ENCODE results near the gene TAF9B. TPM values are rescaled to one million over a fixed set of nuclear protein-coding genes. Genes with fewer than 3 reads are reported as not detected.

Gene TAF9B
- total RNA-seq, 1 experiment from 2014 or later, result 31.0 TPM

DNA sequence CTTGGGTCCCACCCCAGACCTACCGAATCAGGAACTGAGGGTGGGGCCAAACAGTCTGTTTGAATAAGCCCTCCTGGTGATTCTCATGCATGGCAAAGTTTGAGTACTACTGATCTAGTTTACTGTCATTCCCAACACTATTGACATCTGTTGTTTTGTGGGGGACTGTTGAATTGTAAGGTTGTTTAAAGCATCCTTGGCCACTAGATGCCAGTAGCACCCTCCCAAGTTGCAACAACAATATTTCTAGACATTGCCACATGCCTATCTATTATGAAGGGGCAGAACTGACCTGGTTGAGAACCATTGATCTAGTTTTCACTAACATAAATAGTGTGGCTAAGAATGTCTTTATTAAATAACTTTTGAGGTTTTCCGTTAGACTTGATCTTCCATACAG lies 15.1 kb downstream of the TAF9B start:
- Histone ChIP-seq H3K4me3 (no peak overlapping the region), H3K27me3 (no peaks in the 10 kb centered on the region), H3K36me3 (peaks cover 65% of the 10 kb centered on the region), H3K9me3 (no peaks in the 10 kb centered on the region)
- DNase-seq, result no peak

DNA sequence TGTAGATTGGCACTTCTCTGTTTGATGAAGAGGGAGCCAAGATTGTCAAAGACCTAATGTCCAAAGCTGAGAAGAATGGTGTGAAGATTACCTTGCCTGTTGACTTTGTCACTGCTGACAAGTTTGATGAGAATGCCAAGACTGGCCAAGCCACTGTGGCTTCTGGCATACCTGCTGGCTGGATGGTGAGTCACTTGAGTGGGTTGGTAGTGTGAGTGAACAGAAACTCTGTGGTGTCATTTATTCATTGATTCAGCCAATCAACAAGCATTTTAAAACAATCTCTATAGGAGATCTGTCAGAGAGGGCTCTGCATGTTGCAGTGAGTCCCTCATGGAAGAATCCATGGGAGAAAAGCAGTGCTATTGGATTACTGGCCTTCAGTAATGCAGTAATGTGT lies 16.3 kb downstream of the TAF9B start:
- Histone ChIP-seq H3K36me3 (peaks cover 64% of the 10 kb centered on the region), H3K9me3 (no peaks in the 10 kb centered on the region), H3K4me3 (no peak overlapping the region), H3K27me3 (no peaks in the 10 kb centered on the region)
- DNase-seq, result peak; percentile 46

GRCh38 chrX:78119521-78120227 lies 19.8 kb downstream of the TAF9B start:
- H3K27me3 ChIP-seq, result no peaks in the 10 kb centered on the region
- H3K36me3 ChIP-seq, result peaks cover 59% of the 10 kb centered on the region
- DNase-seq, result no peak
- no peaks in the 10 kb centered on the region for H3K9me3 ChIP-seq
- no peak overlapping the region for H3K4me3 ChIP-seq

DNA sequence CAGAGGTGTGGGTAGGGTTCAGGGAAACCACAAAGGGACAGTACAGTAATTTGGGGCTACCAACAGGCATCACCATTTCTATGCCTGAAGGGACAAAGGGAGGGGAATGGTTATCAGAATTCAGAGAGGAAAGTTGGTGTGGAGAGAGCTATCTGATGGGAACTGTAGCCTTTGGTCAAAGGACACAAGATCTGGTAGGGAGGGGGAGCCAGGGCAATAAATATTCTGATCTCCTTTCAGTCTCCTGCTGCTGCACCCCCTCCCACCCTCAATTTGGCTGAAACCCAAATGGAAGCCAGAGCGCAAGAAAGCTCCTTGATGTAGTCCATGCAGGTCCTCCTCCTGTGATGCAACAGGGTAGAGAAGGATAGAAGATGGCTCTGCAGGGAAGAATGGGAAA lies 20.8 kb downstream of the TAF9B start:
- Histone ChIP-seq H3K27me3 (no peaks in the 10 kb centered on the region), H3K4me3 (no peak overlapping the region), H3K36me3 (peaks cover 59% of the 10 kb centered on the region), H3K9me3 (no peaks in the 10 kb centered on the region)
- no peak for DNase-seq

DNA sequence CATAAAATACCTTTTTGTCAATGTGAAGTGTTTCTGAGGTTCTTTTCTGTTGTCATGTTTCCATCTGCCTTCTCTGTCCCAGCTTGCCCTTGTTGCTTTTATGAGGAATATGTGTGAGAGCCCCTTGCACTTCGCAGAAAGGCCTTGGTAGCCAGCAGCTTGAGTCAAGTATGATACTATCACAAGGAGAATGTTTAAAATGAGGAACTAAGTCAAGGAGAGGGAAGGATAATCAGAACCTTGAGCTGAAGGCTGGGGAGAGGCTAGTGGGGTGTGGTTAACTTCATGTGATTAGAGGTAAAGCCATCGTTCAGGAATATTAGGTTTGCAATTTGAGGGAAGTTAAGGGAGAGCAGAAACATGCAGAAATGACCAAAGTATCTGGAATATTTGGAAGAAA lies 22.7 kb downstream of the TAF9B start:
- Histone ChIP-seq H3K27me3 (no peaks in the 10 kb centered on the region), H3K4me3 (no peak overlapping the region), H3K36me3 (peaks cover 66% of the 10 kb centered on the region), H3K9me3 (no peaks in the 10 kb centered on the region)
- DNase-seq, result no peak

GRCh38 chrX:78116365-78116764 lies 23.1 kb downstream of the TAF9B start:
- peaks cover 66% of the 10 kb centered on the region for H3K36me3 ChIP-seq
- no peaks in the 10 kb centered on the region for H3K27me3 ChIP-seq
- no peak overlapping the region for H3K4me3 ChIP-seq
- DNase-seq, result no peak
- no peaks in the 10 kb centered on the region for H3K9me3 ChIP-seq

DNA sequence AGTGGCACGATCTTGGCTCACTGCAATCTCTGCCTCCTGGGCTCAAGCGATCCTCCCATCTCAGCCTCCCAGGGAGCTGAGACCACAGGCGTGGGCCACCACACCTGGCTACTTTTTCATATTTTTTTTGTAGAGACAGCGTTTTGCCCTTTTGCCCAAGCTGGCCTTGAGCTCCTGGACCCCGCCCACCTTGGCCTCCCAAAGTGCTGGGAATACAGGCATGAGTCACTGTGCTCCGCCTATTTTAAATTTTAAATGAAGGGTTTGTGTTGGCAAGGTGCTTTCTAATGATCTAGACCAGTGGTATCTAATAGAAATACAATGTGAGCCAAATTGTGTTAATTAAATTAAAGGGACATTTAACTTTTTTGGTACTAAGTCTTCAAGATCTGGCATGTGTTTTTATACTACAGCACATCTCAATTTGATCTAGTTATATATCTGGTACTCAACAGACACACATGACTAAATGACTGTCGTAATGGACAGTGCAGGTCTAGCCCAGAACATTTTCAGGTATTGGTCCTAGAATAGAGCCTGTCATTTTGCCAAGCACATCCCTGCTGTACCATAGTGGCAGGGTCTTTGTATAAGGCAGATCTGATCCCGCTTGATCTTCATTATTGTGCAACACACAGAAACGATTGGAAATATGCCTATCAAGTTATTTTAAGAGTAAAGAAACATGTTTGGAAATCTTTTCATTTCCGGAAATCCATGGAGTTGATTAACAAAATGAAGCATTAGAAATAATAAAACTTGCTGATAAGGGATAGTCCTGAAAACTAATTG lies 28.1 kb downstream of the TAF9B start:
- DNase-seq, result peak; percentile 15
- Histone ChIP-seq H3K27me3 (no peaks in the 10 kb centered on the region), H3K36me3 (peaks cover 52% of the 10 kb centered on the region), H3K9me3 (no peaks in the 10 kb centered on the region), H3K4me3 (no peak overlapping the region)

DNA sequence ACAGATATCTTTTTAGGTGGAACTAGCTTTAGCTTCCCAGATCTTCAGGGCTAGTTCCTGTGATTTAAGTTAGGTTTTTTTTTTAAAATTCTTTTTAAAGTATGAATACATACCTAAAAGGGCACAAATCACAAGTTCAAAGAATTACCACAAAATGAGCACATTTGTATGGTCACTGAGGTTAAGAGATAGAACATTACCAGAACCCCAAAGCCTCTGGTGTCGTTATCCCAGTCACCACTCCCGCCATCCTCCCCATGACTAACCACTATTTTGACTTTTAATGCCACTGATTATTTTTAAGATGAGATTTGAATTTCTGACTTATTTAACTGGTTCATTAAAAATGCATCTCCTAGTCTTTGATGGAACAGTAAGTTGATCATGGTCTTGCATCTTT lies 30.0 kb downstream of the TAF9B start:
- H3K9me3 ChIP-seq, result no peaks in the 10 kb centered on the region
- H3K4me3 ChIP-seq, result no peak overlapping the region
- H3K27me3 ChIP-seq, result no peaks in the 10 kb centered on the region
- no peak for DNase-seq
- H3K36me3 ChIP-seq, result peaks cover 55% of the 10 kb centered on the region

- DNase-seq, result no peak
- peaks cover 26% of the 10 kb centered on the region for H3K36me3 ChIP-seq
- no peaks in the 10 kb centered on the region for H3K9me3 ChIP-seq
- H3K27me3 ChIP-seq, result no peaks in the 10 kb centered on the region
- peak overlapping the region; percentile 71 for H3K4me3 ChIP-seq
Observed at GRCh38 chrX:78106651-78106986, 32.8 kb downstream of the TAF9B start.

GRCh38 chrX:78105944-78106650 lies 33.4 kb downstream of the TAF9B start:
- Histone ChIP-seq H3K27me3 (no peaks in the 10 kb centered on the region), H3K4me3 (peak overlapping the region; percentile 71), H3K36me3 (peaks cover 23% of the 10 kb centered on the region), H3K9me3 (no peaks in the 10 kb centered on the region)
- no peak for DNase-seq

GRCh38 chrX:78104447-78105176 lies 34.8 kb downstream of the TAF9B start:
- Histone ChIP-seq H3K36me3 (peaks cover 20% of the 10 kb centered on the region), H3K9me3 (no peaks in the 10 kb centered on the region), H3K27me3 (no peaks in the 10 kb centered on the region), H3K4me3 (peak overlapping the region; percentile 71)
- DNase-seq, result peak; percentile 50

DNA sequence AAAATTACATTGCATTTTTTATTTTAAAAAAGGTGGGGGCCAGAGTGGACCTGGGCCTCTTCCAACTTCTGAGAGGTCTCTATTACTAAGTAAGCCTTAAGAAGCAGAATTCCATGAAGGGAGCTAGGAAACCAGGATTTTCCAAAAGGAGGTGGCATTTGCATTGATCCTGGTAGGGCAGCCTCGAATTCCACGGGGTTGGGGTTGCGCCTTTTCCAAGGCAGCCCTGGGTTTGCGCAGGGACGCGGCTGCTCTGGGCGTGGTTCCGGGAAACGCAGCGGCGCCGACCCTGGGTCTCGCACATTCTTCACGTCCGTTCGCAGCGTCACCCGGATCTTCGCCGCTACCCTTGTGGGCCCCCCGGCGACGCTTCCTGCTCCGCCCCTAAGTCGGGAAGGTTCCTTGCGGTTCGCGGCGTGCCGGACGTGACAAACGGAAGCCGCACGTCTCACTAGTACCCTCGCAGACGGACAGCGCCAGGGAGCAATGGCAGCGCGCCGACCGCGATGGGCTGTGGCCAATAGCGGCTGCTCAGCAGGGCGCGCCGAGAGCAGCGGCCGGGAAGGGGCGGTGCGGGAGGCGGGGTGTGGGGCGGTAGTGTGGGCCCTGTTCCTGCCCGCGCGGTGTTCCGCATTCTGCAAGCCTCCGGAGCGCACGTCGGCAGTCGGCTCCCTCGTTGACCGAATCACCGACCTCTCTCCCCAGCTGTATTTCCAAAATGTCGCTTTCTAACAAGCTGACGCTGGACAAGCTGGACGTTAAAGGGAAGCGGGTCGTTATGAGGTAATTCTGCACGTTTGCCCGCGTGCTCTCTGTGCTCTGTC lies 35.6 kb downstream of the TAF9B start, which contains the start of gene PGK1:
Gene PGK1 (plus strand): TSS at position 626 of the 824 bp plus-strand sequence. CDS start 93 bp downstream, at position 719.
- Histone ChIP-seq H3K36me3 (peaks cover 20% of the 10 kb centered on the region), H3K4me3 (peak within 1 kb of the TSS; percentile 71), H3K27me3 (no peaks in the 10 kb centered on the region), H3K9me3 (no peaks in the 10 kb centered on the region)
- DNase-seq, result peak; percentile 96

- Histone ChIP-seq H3K36me3 (peaks cover 20% of the 10 kb centered on the region), H3K9me3 (no peaks in the 10 kb centered on the region), H3K27me3 (no peaks in the 10 kb centered on the region), H3K4me3 (peak overlapping the region; percentile 71)
- DNase-seq, result no peak
Observed at GRCh38 chrX:78103001-78103622, 36.3 kb downstream of the TAF9B start.

DNA sequence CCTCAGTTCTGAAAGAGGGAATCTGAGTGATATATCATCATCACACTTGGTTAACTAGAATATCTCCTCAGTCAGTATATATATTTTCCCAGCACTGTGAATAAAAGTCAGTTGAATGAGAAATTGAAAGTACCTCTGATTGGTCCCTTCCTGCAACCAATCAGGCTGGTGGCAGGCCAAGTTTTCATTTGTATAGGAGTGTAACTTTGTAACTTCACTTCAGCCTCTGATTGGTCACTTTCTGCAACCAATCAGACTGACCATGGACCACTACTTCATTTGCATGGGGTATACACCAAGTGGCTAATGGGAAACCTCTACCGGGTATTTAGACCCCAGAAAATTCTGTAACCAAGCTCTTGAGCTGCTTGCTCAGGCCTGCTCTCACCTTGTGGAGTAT lies 37.4 kb downstream of the TAF9B start:
- Histone ChIP-seq H3K4me3 (no peak overlapping the region), H3K36me3 (peaks cover 15% of the 10 kb centered on the region), H3K9me3 (no peaks in the 10 kb centered on the region), H3K27me3 (no peaks in the 10 kb centered on the region)
- DNase-seq, result peak; percentile 4

DNA sequence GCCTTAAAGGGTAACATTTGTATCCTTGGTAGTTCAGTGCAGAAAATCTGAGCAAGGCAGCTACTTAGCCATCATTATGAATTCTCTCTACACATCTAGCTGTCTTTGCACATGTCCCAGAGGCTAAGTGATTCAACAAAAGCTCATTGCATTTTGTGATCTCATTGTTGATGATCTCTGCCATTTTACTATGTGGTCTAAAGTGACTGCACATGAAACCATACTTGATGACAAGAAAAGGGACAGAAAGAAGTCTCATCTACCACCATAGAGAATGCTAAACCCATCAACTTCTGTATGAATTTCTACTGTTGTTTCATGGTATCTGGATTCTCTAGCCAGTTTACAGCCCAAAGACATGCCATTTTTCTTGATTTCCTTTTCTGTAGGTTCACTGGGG lies 41.3 kb downstream of the TAF9B start:
- Histone ChIP-seq H3K36me3 (no peaks in the 10 kb centered on the region), H3K27me3 (no peaks in the 10 kb centered on the region), H3K4me3 (no peak overlapping the region), H3K9me3 (no peaks in the 10 kb centered on the region)
- no peak for DNase-seq

DNA sequence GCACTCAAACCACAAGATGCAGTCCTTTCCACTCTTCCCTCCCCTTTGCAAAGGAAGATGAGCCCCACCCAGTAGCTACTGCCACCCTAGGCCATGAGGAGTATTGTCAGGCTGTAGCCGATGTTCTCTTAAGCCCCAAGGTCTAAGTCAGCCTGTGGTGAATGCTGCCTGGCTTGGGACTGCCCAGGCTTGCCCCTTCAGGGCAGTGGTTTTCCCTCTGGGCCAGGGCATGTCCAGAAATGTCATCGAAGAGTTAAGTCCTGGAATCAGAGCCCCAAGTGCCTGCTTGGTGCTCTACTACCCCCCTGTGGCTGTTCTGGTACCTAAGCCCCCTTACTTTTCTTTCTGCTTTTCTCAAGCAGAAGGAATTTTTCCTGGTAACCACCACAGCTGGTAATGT lies 47.2 kb downstream of the TAF9B start:
- Histone ChIP-seq H3K27me3 (no peaks in the 10 kb centered on the region), H3K36me3 (no peaks in the 10 kb centered on the region), H3K4me3 (no peak overlapping the region), H3K9me3 (no peaks in the 10 kb centered on the region)
- peak; percentile 4 for DNase-seq

Data from MG63 (cell line).